Measurements from ENCODE around the gene AGPAT3.
"Not testable (repeated sequence)": the region's sequence is repeated elsewhere in the genome, so short reads cannot be mapped to it uniquely, and the experiment has no call there.

AGPAT3 gene

DNA sequence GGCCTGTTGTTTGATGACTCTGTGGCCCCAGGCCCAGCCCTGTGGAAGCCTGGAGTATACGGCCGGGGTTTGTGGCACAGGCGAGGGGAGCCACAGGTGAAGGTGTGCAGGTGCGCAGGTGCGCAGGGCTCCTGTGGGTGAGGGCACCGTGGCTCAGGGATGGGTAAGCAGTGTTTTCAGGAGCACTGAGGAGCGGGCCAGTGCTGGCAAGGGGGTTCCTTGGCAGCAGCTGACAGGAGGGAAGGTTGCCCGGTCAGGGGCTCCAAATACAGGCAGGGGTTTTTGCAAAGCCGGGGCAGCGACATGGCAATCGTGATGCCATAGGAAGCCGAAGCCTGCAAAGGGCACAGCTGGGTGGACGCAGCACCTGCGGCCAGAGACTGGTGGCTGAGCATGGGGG lies 20.7 kb downstream of the AGPAT3 start:
- no peak for DNase-seq

DNA sequence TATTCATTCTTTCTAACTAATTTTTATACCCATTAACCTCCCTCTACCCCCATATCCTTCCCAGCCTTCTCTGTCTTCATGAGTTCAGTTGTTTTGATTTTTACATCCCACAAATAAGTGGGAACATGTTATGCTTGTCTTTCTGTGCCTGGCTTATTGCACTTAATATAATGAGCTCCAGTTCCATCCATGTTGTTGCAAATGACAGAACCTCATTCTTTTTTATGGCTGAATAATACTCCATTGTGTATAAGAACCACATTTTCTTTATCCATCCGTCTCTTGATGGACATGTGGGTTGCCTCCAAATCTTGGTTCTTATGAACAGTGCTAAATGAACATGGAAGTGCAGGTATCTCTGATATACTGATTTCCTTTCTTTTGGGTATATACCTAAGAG lies 21.5 kb downstream of the AGPAT3 start:
- DNase-seq, result no peak

DNA sequence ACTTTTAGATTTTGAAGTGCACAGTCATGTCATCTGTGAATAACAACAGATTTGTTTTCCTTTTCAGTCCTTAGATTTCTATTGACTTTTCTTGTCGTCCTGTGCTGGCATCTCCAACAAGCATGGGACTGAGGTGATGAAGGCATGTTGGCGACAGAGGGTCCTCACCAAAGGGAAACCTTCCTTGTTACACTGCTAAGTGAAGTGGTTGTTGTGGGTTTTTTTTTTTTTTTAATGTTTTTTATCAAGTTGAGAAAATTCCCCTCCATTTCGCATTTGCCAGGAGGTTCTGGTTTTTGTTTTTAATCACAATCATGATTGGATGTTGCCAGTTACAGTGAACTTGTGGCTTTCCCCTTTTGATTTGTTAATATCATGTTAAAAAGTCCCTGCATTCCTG lies 24.0 kb downstream of the AGPAT3 start:
- DNase-seq, result no peak

DNA sequence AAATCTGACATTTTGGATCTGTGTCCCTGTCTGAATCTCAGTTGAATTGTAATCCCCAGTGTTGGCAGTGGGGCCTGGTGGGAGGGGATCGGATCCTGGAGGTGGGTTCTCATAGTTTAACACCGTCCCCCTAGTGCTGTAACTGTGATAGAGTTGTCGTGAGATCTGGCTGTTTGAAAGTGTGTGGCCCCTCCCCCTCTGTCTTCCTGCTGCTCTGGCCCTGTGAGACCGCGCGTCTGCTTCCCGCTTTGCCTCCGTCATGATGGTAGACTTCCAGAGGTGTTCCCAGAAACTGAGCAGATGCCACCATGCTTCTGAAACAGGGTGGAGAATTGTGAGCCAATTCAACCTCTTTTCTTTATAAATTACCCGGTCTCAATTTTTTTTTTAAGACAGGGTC lies 25.0 kb downstream of the AGPAT3 start:
- DNase-seq, result no peak

DNA sequence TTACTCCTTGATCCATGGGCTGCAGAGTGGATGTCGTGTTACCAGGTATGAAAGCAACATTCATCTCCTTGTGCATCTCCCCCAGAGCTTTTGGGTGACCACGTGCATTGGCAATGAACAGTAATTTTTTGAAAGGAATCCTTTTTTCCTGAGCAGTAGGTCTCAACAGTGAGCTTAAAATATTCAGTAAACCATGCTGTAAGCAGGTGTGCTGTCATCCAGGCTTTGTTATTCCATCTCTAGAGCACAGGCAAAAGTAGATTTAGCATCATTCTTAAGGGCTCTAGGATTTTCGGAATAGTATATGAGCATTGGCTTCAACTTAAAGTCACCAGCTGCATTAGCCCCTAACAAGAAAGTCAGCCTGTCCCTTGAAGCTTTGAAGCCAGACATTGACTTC lies 27.3 kb downstream of the AGPAT3 start:
- no peak for DNase-seq

- DNase-seq, result no peak
These were observed 28.0 kb downstream of the AGPAT3 start for GRCh38 chr21:43892984-43893535.

- DNase-seq, result peak; percentile 55
These were observed 28.6 kb downstream of the AGPAT3 start for GRCh38 chr21:43893536-43894205.

- DNase-seq, result no peak
These were observed 29.2 kb downstream of the AGPAT3 start for GRCh38 chr21:43894206-43894577.

DNA sequence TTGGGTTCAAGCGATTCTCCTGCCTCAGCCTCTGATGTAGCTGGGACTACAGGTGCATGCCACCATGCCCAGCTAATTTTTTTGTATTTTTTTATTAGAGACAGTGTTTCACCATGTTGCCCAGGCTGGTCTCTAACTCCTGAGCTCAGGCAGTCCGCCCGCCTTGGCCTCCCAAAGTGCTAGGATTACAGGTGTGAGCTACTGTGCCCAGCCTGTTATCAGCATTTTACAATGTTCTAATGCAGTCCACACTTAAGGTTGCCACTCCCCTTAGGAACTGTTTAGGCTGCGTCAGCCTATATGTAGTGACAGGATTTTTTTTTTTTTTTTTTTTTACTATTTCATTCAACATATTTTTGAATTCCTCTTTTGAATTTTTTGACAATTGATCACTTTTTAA lies 30.2 kb downstream of the AGPAT3 start:
- no peak for DNase-seq

GRCh38 chr21:43896696-43897299 lies 31.8 kb downstream of the AGPAT3 start:
- DNase-seq, result not testable (repeated sequence)

GRCh38 chr21:43899307-43900077 lies 34.5 kb downstream of the AGPAT3 start:
- no peak for DNase-seq

DNA sequence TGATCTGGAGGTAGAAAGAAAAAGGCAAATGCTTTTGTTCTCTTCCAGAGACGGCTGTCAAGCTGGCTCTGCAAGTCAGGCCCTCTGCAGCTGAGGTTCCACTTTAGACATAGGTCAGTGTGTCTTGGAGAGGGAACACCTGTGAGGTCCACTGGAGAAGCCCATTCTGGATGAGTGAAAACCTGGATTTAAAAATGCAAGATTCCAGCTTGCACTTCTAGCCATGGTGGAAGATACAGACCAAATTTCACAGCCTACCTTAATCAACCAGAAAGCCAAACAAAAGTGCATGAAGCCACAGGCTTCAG lies 35.0 kb downstream of the AGPAT3 start:
- no peak for DNase-seq

DNA sequence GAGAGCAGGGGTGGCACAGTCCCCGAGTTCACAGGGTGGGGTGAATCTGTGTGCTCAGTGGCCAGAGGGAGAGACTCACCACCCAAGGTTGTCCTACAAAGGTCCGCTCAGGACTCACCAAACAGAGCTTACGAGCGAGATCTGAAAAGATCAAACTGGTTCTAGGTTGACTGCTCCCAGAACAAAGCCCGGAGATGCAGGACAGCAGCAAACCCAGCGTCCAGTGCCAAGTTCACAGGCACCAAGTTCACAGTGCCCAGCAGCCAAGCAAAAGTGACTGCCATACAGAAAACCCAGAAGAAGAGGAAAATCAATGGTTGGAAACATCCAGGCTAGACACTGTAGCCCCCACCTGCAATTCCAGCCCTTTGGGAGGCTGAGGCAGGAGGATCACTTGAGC lies 35.7 kb downstream of the AGPAT3 start:
- no peak for DNase-seq

- DNase-seq, result no peak
These were observed 37.4 kb downstream of the AGPAT3 start for GRCh38 chr21:43902441-43902840.

DNA sequence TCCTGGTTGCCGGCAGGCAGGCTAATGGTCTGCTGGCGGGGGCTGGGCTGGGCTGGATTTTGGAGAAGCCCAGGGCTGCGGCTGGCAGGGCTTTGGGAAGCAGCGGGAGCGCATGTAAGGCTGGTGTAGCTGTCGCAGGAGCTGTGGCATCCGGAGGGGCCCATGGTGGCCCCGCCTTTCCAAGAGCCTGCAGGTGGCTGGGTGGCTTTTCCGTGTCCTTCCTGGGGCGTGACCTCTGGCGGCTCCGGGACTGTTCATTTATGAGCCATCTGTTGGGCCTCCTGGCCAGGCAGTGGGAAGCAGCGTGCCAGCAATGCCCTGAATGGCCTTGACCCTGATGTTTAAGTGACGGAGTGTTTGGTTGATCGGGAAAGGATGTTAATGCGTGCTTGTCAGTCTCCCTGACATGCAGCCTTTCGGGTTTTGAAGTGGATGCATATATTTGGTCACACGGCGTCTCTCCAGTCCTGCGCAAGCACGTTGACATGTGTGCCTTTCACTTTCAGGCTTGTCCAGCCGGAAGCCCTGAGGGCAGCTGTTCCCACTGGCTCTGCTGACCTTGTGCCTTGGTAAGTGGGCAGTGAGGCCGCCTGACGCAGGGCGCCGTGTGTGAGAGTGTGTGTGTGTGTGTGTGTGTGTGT lies 38.5 kb downstream of the AGPAT3 start:
- no peak for DNase-seq

- DNase-seq, result no peak
These were observed 39.3 kb downstream of the AGPAT3 start for GRCh38 chr21:43904331-43904781.

GRCh38 chr21:43905726-43906455 lies 40.9 kb downstream of the AGPAT3 start:
- DNase-seq, result no peak

DNA sequence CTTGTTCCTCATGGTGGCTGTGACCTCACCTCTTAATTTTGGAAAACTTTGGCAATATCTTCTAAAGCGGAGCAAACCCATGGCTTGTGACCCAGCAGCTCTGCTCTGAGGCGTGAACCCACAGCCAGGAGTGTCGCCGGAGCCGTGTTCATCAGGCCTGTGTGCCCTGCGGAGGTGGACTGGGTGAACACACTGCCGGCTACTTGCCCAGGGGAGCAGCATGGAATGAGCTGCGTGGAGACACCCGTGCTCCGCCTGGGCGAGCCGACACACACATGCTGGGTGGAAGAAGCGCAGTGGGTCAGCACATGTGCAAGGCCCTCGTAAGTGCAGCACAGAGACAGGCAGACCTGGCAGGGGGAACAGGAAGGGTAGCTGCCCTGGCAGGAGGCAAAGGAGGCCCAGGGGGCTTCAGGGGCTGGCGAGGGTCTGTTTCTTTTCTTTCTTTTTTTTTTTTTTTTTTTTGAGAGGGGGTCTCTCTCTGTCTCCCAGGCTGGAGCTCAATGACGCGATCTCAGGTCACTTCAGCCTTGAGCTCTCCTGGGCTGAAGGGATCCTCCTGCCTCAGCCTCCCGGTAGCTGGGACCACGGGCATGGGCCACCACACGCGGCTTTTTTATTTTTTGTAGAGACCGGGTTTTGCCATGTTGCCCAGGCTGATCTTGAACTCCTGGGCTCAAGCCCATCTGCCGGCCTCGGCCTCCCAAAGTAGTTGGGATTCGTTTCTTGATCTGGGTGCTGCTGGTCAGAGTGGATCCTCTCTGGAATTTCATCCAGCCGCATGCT lies 41.8 kb downstream of the AGPAT3 start:
- no peak for DNase-seq

GRCh38 chr21:43907751-43908150 lies 42.7 kb downstream of the AGPAT3 start:
- no peak for DNase-seq

GRCh38 chr21:43908167-43908566 lies 43.1 kb downstream of the AGPAT3 start:
- no peak for DNase-seq

DNA sequence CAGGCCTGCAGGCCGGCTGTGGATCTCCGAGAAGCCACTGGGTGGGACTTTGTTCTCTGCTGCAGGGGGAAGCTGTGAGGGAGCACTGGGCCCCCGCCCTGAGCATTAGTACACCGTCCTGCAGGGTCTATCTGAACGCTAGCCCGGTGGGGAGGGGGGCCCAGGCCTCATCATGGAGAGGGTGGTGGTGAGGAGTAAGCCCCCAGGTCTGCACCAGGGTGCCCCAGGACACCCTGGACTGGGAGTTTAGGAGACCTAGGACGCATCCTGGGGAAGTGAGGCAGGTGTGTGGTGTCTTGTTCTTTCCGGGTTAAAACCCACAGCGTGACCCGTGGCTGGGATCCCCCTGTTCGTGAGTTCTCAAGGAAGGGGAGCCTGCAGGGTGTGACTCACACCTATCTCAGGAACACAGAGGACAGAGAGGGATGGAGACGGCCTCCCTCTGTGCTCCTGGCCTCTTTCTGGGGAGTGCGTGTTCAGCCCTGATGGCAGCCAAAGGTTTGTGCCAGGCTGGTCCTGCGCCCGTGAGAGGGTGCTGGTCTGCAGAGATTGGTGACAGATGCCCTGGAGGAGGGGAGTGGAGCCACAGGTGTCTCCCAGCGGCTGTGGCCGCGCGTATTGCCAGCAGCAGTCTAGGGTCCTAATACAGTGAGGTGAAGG lies 44.8 kb downstream of the AGPAT3 start:
- DNase-seq, result no peak
